H9 (cell line): ENCODE measurements around the gene MALSU1. TPM values are rescaled to one million over a fixed set of nuclear protein-coding genes. Genes with fewer than 3 reads are reported as not detected.

Experiments used
- DNase-seq: peaks from one replicate; pipeline ENCODE4 v3.0.0-alpha.2; 2017
- H2AFZ ChIP-seq: one replicate; pipeline ENCODE4 v1.6.1; 2013; ENCODE audit warnings: mild to moderate bottlenecking, low read length, control low read depth, moderate library complexity
- H2AK5ac ChIP-seq: 2 replicates; pipeline ENCODE4 v1.6.1; 2013; ENCODE audit warnings: low read length, control low read depth, mixed read lengths; ENCODE audit not compliant: insufficient read length
- H2BK120ac ChIP-seq: one replicate; pipeline ENCODE4 v1.6.1; 2013; ENCODE audit warnings: low read depth, mild to moderate bottlenecking, low read length, control low read depth, inconsistent platforms; ENCODE audit not compliant: poor library complexity, severe bottlenecking
- H2BK12ac ChIP-seq: 2 replicates; pipeline ENCODE4 v1.6.1; 2013; ENCODE audit warnings: low read length, control low read depth, mixed read lengths, low read depth; ENCODE audit not compliant: insufficient read length
- H2BK15ac ChIP-seq: 2 replicates; pipeline ENCODE4 v1.6.1; 2013; ENCODE audit warnings: low read depth, low read length, control low read depth
- H2BK20ac ChIP-seq: one replicate; pipeline ENCODE4 v1.6.1; 2013; ENCODE audit warnings: low read depth, mild to moderate bottlenecking, low read length, control low read depth, inconsistent platforms; ENCODE audit not compliant: poor library complexity, severe bottlenecking
- H2BK5ac ChIP-seq: 2 replicates; pipeline ENCODE4 v1.6.1; 2013; ENCODE audit warnings: low read length, control low read depth, mixed read lengths; ENCODE audit not compliant: insufficient read length
- H3K14ac ChIP-seq: 2 replicates; pipeline ENCODE4 v1.6.1; 2013; ENCODE audit warnings: low read length, control low read depth; ENCODE audit not compliant: insufficient read depth
- H3K18ac ChIP-seq: 2 replicates; pipeline ENCODE4 v1.6.1; 2013; ENCODE audit warnings: low read depth, mild to moderate bottlenecking, mixed read lengths, low read length, control low read depth; ENCODE audit not compliant: insufficient read length
- H3K23ac ChIP-seq: 2 replicates; pipeline ENCODE4 v1.6.1; 2013; ENCODE audit warnings: low read length, control low read depth, mixed read lengths, low read depth; ENCODE audit not compliant: insufficient read length
- H3K23me2 ChIP-seq: 2 replicates; pipeline ENCODE4 v1.6.1; 2013; ENCODE audit warnings: low read depth, mild to moderate bottlenecking, mixed read lengths, low read length, control low read depth; ENCODE audit not compliant: insufficient read length, poor library complexity, severe bottlenecking
- H3K27ac ChIP-seq: 2 replicates; pipeline ENCODE4 v1.5.1; 2013; ENCODE audit warnings: low read length, control low read depth, mixed read lengths, low read depth; ENCODE audit not compliant: insufficient read length
- H3K27me3 ChIP-seq: 2 replicates; pipeline ENCODE4 v1.6.1; 2013; ENCODE audit warnings: low read length, control low read depth, inconsistent platforms; ENCODE audit not compliant: insufficient read depth
- H3K4ac ChIP-seq: 2 replicates; pipeline ENCODE4 v1.6.1; 2013; ENCODE audit warnings: low read depth, mild to moderate bottlenecking, control low read depth, inconsistent platforms, low read length, moderate library complexity
- H3K4me1 ChIP-seq: 2 replicates; pipeline ENCODE4 v1.6.1; 2013; ENCODE audit warnings: low read length, control low read depth, inconsistent platforms; ENCODE audit not compliant: insufficient read depth
- H3K4me2 ChIP-seq: 2 replicates; pipeline ENCODE4 v1.6.1; 2013; ENCODE audit warnings: low read length, control low read depth, mixed read lengths; ENCODE audit not compliant: insufficient read length, insufficient read depth
- H3K56ac ChIP-seq: 2 replicates; pipeline ENCODE4 v1.6.1; 2013; ENCODE audit warnings: low read depth, mild to moderate bottlenecking, mixed read lengths, low read length, control low read depth; ENCODE audit not compliant: insufficient read length
- H3K79me1 ChIP-seq: 2 replicates; pipeline ENCODE4 v1.6.1; 2013; ENCODE audit warnings: low read depth, mild to moderate bottlenecking, moderate library complexity, low read length, control low read depth, inconsistent platforms; ENCODE audit not compliant: insufficient read depth, poor library complexity, severe bottlenecking
- H3K79me2 ChIP-seq: 2 replicates; pipeline ENCODE4 v1.6.1; 2013; ENCODE audit warnings: low read length, control low read depth, inconsistent platforms; ENCODE audit not compliant: insufficient read depth
- H3K9ac ChIP-seq: 2 replicates; pipeline ENCODE4 v1.6.1; 2013; ENCODE audit warnings: low read length, control low read depth, mixed read lengths; ENCODE audit not compliant: insufficient read length; ENCODE audit errors: extremely low read depth
- H3K9me3 ChIP-seq: one replicate; pipeline ENCODE4 v1.6.1; 2013; ENCODE audit warnings: low read depth, low read length, inconsistent platforms; ENCODE audit not compliant: control insufficient read depth
- H3T11ph ChIP-seq: one replicate; pipeline ENCODE4 v1.6.1; 2013; ENCODE audit warnings: mild to moderate bottlenecking, low read length, control low read depth, inconsistent platforms
- H4K20me1 ChIP-seq: one replicate; pipeline ENCODE4 v1.6.1; 2013; ENCODE audit not compliant: control insufficient read depth, insufficient read length, insufficient read depth
- H4K5ac ChIP-seq: 2 replicates; pipeline ENCODE4 v1.6.1; 2013; ENCODE audit warnings: low read depth, mild to moderate bottlenecking, mixed read lengths, low read length, control low read depth; ENCODE audit not compliant: insufficient read length
- H4K8ac ChIP-seq: replicated peaks from 2 replicates; pipeline ENCODE4 v1.6.1; 2013; ENCODE audit warnings: low read length, control low read depth, mixed read lengths, low read depth; ENCODE audit not compliant: insufficient read length
- H4K91ac ChIP-seq: 2 replicates; pipeline ENCODE4 v1.6.1; 2013; ENCODE audit warnings: low read depth, mild to moderate bottlenecking, moderate library complexity, mixed read lengths, low read length, control low read depth; ENCODE audit not compliant: insufficient read length
- H3K27ac Mint-ChIP-seq, 3 experiments: 2 replicates in 2 of 3; 3 replicates in 1 of 3; pipeline ENCODE4 v1.8.0; 2020 to 2021; ENCODE audit warnings: mixed read lengths in 3 of 3, mild to moderate bottlenecking in 1 of 3, moderate library complexity in 1 of 3
- H3K27me3 Mint-ChIP-seq: 2 replicates; pipeline ENCODE4 v1.8.0; 2021; ENCODE audit warnings: low read depth, mild to moderate bottlenecking, moderate library complexity, mixed read lengths
- H3K36me3 Mint-ChIP-seq, 3 experiments: 2 replicates in 2 of 3; 3 replicates in 1 of 3; pipeline ENCODE4 v1.8.0; 2020 to 2021; ENCODE audit warnings: low read depth in 3 of 3, mixed read lengths in 3 of 3; ENCODE audit not compliant: insufficient read depth in 1 of 3
- H3K4me1 Mint-ChIP-seq, 2 experiments: 2 replicates each; pipeline ENCODE4 v1.8.0; 2020; ENCODE audit warnings: mixed read lengths in 2 of 2
- H3K4me3 Mint-ChIP-seq, 2 experiments: 2 replicates in 1 of 2; 3 replicates in 1 of 2; pipeline ENCODE4 v1.8.0; 2020 to 2021; ENCODE audit warnings: mild to moderate bottlenecking in 2 of 2, mixed read lengths in 2 of 2, moderate library complexity in 1 of 2
- H3K9me3 Mint-ChIP-seq, 2 experiments: 2 replicates in 1 of 2; 3 replicates in 1 of 2; pipeline ENCODE4 v1.8.0; 2020; ENCODE audit warnings: mild to moderate bottlenecking in 2 of 2, mixed read lengths in 2 of 2, moderate library complexity in 1 of 2
- CTCF ChIP-seq: fragments of 200-600 bp; sonication (generic); conservative IDR thresholded peaks from 3 replicates; pipeline ENCODE4 v1.8.0; 2021; ENCODE audit warnings: antibody characterized with exemption, mild to moderate bottlenecking
- WGBS: extraction: QIAGEN DNeasy Blood & Tissue Kit; methylation state at CpG from one replicate; pipeline ENCODE4 v1.1.7; 2013; ENCODE audit warnings: missing lambda C conversion rate, low lambda C conversion rate, mixed read lengths; ENCODE audit not compliant: insufficient read length; ENCODE audit errors: extremely low coverage; 5-methylcytosine and 5-hydroxymethylcytosine counted together
- total RNA-seq: library from RNA; stranded (reverse); gene quantifications from 2 replicates; pipeline ENCODE4 v1.2.1, GENCODE V29; 2021

Gene MALSU1
- total RNA-seq, 1 experiment from 2014 or later: 83.4 TPM

GRCh38 chr7:23277359-23277989 is 21.7 kb upstream of the MALSU1 start:
- Histone ChIP-seq H4K5ac (no peak overlapping the region), H3K4ac (no peak overlapping the region), H4K8ac (no peak overlapping the region), H3K9ac (no peak overlapping the region), H3K14ac (no peak overlapping the region), H2BK12ac (no peak overlapping the region), H2BK15ac (no peak overlapping the region), H2AK5ac (no peak overlapping the region), H3K79me1 (no peaks in the 10 kb centered on the region), H3K56ac (no peak overlapping the region), H2BK20ac (no peak overlapping the region), H3K23ac (no peak overlapping the region), H3K4me1 (no peaks in the 10 kb centered on the region), H3K27me3 (no peaks in the 10 kb centered on the region), H3T11ph (no peak overlapping the region), H4K91ac (no peak overlapping the region), H3K27ac (no peak overlapping the region), H3K9me3 (no peaks in the 10 kb centered on the region), H3K4me2 (no peak overlapping the region), H4K20me1 (no peaks in the 10 kb centered on the region), H2BK120ac (no peak overlapping the region), H3K23me2 (no peaks in the 10 kb centered on the region), H3K79me2 (no peaks in the 10 kb centered on the region), H3K18ac (no peak overlapping the region), H2BK5ac (no peak overlapping the region), H2AFZ (no peak overlapping the region)
- H3K4me1 Mint-ChIP-seq: peaks cover 6 to 8% of the 10 kb centered on the region in 2 experiments
- H3K4me3 Mint-ChIP-seq: no peak overlapping the region
- TF ChIP-seq CTCF: peak; percentile 76
- no CpG with 5 or more reads among the region's 6 CpGs for WGBS
- peak; percentile 48 for DNase-seq
- no peaks in the 10 kb centered on the region for H3K9me3 Mint-ChIP-seq
- no peaks in the 10 kb centered on the region for H3K36me3 Mint-ChIP-seq
- H3K27ac Mint-ChIP-seq: no peak overlapping the region; a peak in 1 of 7 replicates
- H3K27me3 Mint-ChIP-seq: peaks cover 2% of the 10 kb centered on the region; the same call in 1 of the 2 replicates
